ENCODE measurements around the gene TXNRD2.
"Not testable (repeated sequence)": the region's sequence is repeated elsewhere in the genome, so short reads cannot be mapped to it uniquely, and the experiment has no call there.

Gene TXNRD2

DNA sequence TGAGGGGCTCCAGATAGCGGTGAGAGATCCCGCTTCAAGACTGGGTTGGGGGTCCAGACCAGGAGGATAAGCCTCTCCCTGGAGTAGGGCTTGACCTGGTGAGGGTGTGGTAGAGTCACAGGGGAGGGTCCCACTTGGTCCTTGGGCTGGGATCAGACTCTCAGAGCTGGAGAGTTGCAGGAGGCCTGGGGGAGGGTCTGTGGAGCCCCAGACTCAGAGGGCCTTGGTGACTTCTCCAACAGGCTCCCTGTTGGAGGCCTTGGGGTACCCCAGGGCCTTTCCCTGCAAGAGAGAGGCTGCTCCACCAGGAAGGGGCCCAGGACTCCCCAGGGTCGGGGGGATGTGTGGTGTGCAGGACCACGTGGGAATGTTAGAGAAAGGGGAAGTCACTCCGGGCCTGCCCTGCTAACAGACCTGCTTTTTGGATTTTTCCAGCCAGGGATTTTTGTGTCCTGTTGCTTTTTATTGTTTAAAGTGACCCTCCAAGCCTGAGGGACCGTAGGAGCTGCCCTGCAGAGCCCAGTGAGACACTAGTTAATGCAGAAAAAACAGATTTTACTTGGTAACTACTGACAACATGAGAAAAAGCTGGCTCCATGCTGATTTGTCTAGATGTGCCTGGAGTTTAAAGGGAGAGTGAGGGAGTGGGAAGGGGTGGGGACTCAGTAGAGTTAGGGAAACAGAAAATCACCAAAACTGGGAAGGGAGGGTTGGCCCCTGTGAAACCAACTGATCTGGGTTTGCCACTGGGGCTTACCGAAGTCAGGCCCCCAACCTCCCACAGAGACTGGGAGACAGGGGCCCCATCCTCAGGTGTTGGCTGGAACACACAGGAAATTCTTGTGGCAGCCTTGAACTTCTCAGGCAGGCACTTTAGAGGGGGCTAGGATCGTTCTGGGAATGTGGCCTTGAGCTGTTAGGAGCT, 801 bp upstream of the TXNRD2 start:
- peak in 1 of 2 experiments; percentile 40 for DNase-seq

DNA sequence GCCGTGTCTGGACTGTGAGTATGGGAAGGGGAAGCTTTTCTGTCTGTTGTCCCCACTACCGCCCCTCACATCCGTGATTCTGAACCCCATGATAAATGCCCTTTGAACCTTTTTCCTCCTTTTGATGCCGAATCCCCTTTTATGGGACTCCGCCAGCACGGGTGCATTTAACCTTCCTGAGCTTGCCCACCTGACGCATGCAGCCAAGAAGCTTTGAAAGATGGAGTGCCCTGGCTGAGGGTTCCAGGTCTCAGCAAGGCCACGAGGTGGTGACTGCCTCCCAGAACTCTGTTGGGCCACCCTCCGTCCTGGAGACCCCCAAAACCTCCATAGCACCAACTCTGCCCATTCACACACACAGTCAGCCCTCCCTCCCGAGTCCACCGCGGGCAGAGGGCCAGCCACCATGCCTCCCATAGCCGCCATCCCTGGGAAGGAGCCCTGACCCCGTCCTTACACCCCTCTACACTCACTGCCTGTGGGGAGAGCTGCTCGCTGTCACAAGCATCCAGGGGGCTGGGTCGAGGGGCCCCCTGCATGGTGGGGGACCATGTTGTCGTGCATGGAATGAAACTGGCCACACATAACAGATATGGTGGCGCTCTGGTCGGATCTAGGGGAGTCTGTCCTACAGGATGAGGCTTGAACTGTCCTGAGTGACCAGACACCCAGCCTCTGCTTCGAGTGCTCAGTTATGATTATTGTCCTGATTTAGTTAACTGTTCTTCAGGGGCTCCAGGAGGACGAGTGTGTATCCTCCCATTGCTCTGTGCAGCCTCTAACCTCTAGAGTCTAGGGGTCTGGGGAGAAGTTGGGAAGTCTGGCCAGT, 868 bp downstream of the TXNRD2 start:
- no peak for DNase-seq

DNA sequence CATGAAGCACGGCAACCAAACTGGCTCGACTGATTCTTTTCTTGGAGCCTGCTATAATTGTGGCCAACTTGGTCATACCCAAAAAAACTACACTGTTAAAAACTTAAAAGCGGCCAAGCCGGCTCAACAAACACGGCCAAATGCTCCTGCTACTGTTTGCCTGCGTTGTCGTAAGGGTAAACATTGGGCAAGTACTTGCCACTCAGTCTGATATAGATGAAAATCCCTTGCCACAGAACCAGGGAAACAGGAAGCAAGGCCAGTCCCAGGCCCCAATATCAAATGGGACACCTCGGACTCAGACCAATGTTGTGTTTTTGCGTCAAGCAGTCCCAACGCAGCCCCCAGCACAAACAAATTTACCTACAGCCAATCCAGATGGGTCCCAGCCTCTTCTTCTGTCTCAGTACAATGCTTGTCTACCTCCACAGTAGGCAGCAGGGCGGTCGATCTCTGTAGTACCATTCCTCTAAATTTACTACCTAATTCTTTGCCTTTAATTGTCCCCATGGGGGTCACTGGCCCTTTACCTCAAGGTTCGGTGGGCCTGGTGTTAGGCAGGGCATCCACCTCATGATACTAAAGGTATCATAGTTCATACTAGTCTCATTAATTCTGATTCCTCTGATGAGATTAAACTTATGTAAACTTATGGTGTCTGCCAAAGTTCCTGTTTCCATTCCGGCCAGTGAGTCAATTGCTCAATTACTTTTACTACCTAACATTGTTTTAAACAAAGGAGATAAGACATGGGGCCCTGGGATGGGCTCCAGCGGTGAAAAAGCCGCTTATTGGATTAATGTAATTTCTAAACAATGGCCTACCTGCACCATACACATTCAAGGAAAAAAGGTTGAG, 3.8 kb downstream of the TXNRD2 start:
- no peak for DNase-seq

DNA sequence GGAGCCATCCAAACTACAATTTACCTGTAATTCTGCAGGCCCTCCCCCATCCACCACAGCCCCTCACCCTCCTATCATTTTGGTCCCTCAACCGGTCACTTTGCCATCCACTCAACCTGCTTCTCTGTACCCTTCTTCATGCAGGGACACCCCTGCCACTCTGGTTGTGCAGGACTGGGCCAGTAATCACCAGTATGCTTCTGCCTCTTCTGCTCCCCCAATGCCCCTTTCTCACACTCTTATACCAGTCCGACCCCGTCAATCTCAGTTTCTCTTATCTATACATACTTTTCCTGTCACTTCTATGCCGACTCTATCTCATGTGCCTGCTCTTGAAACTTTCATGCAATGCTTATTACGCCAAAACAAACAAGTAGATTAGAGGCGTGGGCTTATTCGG, 5.1 kb downstream of the TXNRD2 start:
- DNase-seq, result no peak

DNA sequence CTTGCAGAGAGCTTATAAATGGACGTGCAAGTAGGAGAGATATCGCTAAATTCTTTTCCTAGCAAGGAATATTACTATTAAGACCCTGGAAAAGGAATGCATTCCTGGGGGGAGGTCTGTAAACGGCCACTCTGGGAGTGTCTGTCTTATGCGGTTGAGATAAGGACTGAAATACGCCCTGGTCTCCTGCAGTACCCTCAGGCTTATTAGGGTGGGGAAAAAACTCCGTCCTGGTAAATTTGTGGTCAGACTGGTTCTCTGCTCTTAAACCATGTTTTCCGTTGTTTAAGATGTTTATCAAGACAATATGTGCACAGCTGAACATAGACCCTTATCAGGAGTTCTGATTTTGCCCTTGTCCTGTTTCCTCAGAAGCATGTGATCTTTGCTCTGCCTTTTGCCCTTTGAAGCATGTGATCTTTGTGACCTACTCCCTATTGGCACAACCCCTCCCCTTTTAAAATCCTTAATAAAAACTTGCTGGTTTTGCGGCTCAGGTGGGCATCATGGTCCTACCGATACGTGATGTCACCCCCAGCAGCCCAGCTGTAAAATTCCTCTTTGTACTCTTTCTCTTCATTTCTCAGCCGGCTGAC, 6.4 kb downstream of the TXNRD2 start:
- not testable (repeated sequence) for DNase-seq

DNA sequence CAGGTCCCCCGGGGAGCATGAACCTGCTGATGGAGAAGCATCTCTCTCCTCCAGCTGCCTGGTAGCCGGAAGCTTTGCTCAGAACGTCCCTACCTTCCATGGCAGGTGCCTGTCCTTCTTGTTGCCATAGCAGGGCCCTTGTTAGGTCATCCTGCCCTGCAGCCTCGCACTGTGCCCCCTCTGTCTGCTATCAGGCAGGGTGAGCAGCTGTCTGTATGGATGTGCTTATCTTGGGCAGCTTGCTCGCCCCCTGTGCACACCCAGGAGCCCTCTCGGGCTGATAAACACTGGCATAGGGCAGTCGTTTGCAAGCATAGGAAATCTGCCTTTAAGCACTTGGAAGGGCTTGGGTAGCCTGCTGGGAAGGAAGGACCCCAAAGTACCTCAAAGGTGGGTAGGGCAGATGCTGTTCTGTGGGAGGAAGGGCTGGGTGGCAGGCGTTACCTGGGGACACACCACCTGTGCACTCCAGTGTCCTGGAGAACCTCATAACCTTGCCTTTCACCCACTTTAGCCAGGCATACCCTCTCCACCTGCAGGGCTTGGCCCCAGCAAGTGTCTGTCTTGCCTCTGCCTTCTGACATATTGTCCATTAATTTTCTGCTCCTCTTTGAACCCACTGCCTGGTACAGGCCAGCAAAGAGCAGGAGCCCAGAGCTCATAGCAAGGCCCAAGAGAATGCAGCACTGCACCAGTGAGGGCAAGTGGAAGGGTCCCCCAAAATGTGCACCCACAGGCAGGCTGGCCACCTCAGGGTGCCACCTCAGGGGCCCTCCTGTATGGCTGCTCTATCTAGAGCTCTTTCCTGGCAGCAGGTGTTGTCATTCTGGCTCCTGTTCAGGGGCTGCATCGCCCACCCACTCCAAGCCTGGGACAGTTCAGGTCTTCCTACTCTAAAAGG, 8.0 kb downstream of the TXNRD2 start:
- no peak for DNase-seq

DNA sequence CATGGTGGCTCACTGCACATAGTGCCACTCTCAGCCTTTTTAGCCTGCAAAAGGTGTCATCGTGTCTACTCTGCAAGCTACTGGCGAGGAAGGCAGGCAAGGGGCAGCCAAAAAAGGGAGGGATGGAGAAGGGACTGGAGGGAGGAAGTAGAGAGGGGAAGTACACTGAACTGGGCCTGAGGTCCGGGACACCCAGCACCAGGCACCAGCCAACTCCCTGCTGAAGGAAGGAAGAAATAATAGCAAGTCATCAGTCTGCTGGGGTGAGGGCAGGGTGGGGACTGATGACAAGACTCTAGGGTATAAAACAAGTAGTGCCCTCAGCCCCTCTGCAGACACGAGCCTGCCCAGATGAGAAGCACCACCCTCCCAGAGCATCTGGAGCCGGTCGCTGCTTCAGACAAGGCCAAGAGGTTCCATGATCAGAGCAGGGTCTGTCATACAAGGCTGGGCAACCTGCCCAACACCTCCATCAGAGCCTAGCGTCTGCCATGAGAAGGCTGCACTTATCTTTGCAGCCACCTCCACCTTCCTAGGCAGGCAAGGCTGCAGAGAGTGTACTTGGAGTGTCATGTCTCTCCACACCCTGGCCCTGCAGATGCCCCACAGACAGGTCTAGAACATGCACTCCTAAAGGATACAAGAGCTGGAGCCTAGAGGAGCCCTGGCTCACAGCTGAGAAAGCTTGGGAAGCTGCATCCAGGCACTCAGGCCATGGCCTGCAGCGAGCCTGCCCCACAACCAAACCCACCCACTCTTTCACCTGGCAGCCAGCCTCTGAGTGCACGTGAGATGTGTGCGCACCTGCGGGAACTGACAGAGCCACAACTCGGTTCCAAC, 9.0 kb downstream of the TXNRD2 start:
- DNase-seq, result no peak

DNA sequence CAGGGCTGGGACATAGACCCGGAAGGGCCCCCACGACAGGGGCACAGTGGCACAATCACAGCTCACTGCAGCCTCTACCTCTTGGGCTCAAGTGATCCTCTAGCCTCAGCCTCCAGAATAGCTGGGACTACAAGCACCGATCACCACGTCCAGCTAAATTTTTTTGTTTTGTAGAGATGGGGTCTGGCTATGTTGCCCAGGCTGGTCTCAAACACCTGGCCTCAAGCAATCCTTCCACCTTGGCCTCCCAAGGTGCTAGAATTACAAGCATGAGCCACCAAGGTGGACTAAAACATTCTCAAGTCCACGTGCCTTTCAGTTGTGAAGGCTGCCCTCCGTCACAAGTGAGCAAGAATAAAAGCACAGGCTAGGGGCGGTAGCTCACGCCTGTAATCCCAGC, 10.1 kb downstream of the TXNRD2 start:
- no peak for DNase-seq

DNA sequence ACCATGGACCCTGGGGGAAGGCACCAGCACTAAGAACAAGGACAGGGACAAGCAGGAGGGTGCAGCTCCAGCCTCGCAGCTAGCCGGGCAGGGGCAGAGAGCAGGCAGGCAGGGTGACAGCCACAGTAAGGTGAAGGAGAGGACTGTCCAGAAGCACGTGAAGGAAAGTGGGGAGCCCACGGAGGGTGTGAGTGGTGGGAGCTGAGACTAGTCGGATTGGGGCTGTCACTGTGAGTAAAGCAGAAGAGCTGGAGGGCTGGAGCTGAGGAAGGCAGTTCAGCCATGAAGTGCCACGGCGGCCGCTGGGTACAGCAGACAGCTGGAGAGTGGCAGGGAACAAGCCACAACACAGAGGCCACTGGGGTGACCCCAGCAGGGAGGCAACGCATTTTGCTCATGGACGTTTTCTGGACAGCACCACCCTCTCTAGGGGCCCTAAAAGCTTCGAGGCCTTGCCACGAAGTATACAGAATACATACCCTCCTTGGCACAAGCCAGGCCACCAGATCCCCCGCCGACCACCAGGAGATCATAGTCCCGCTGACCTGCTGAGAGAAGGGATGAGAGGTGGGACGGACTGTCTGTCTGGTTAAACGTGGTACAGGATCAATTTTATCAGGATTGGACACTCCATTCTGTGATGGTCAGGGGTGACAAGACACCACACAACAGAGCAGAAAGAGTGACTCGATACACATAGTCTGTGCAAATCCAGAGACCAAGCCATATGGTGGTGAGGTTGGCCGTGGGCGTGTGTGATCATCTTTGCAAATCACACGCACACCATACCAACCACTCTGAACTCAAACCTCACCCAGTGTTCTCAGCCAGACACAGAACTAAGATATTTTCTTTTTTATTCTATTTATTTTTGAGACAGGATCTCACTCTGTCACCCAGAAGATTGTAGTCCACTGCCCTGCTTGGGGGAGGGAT, 10.8 kb downstream of the TXNRD2 start:
- no peak for DNase-seq

DNA sequence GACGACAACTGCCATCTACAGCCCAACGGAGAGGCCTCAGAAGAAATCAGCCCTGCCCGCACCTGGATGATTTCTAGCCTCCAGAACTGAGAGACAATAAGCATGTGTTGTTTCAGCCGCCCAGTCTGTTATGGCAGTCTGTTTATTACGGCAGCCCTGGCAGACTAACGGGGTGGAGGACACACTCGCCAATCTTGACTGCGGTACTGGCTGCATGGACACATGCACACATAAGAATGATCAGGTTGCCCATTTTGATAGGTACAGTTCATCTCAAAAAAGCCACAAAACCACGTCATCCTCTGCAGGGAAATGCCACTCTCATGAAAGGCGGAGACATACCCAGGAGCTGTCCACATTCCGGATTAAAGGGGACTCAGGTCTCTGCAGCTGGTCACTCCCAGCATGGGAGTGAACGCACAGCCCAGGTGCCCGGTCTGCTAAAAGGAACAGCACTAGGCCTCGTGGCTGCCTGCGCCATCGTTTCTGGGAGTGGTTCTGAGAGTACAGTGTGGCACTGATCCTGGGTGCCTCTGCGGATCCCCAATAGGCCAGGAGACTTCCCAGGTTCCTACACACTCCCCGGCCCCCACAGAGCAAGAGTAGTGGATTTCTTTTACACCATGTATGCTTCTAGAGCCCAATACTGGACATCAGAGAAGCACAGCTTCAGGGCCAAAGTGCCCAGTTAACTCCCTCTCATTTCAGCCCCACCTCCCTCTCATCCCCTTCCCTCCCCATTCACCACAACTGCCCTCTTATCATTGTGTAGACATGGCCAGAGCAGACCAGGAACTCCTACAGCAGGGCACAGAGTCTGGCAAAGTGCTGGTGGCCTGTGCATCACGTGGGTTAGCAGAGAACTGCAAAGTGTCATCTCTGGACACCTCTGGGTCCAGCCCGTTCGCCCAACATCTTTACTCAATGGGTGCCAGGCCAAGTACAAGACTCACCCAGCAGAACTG, 11.8 kb downstream of the TXNRD2 start:
- no peak for DNase-seq

DNA sequence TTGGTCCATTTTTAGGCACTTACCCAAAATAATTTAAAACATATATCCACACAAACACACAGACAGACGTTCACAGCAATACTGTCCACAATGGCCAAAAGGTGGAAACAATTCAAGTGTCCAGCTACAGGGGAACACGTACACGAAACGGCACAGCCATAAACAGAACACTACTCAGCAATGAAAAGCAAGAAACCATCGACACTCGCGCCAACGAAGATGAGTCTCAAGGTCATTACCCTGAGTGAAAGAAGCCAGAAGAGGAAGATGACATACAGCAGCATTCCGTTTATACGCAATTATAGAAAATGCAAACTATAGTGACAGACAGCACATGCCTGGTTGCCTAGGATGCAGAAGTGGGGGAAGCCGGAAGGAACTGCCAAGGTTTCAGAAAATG, 13.4 kb downstream of the TXNRD2 start:
- no peak for DNase-seq

DNA sequence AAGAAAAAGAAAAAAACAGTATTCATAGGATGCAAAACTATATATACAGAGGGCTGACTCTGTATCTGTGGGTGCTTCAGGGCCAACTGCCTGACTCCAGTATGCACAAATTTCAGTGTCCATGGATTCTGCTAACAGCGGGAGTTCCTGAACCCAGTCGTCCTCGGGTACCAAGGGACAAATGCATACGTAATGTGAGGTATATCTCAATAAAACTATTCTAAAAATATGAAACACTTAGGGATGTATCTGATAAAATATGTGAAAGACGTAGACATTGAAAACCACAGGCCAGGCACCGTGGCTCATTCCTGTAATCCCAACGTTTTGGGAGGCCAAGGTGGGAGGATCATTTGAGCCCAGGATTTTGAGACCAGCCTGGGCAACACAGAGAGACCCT, 13.9 kb downstream of the TXNRD2 start:
- no peak for DNase-seq

DNA sequence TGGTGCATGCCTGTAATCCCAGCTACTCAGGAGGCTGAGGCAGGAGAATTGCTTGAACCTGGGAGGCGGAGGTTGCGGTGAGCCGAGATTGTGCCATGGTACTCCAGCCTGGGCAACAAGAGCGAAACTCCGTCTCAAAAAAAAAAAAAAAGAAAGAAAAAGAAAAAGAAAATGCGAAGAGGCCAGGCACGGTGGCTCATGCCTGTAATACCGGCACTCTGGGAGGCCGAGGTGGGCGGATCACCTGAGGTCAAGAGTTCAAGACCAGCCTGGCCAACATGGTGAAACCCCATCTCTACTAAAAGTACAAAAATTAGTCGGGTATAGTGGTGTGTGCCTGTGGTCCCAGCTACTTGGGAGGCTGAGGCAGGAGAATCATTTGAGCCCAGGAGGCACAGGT, 15.6 kb downstream of the TXNRD2 start:
- DNase-seq, result not testable (repeated sequence)

DNA sequence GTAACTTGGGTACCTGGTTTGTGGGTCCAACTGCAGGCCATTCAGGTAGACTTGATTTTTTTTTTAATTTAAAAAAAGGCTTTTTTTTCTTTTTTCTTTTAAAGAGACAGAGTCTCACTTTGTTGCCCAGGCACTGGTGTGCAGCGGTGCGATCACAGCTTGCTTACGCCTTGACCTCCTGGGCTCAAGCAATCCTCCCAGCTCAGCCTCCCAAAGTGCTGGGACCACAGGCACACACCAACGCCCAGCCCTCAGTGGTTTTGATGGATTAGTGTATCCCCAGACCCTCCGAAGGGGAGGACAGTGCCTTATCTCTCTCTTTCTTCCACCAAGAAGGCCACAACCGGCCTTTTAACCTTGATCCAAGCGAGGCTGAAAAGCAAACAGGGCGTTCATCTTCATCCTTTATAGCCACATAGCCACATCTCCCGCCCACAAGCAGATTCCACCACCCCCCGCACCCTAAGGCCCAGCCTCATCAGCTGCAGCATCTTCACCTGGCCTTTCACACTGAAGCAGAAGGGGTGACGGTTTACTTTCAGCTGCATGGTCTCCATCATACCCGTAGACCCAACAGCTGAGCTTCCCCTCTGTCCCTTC, 17.6 kb downstream of the TXNRD2 start:
- DNase-seq, result no peak

DNA sequence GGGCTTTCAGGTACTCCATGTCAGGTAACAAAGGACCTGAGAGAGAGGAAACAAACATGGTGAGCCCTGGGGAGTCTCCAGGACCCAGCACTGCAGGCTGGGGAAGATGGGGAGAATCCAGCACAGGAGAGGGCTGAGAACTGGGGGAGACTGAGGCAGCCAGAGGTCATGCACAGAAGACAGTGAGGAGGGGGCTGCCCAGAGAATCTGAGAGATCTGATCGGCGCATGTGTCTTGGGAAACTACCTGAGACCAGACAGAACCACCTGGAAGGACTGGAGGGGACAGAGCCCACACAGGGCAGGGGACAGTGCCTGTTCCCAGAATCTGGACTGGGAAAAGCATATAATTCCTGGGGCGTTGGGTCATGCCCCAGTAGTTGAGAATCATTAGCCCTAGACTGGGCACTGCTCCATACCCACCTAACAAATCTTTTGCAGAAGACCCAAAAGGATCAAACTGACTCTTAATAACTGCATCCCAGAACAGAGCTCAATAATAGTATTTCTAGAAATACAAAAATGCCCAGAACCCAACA, 20.0 kb downstream of the TXNRD2 start:
- DNase-seq, result no peak

DNA sequence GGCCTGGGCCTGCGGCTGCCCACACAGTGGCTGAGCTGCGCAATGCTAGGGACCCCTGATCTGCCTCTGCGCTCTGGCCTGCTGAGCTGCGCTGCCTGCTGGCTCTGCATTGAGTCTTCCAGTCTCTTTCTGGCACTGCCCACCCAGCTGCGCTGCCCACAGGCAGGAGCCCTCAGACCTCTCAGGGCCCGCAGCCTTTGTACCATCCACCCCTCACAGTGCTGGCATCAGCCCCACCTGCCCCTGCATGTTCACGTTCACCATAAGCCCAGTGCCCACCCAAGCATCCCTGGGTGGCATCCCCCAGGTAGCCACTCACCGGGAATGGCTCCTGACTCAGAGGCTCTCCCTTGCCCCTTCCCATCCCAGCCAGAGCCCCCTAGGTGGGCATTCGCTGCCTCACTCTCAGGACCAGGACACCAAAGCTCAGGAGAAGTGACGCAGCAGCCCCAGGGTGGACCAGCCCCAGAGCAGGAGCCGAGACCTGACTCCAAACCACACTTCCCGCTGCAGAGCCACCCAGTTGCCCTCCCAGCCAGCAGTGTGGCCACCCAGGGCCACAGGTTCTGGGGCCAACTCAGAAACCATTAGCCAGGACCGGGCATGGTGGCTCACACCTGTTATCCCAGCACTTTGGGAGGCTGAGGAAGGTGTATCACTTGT, 21.8 kb downstream of the TXNRD2 start:
- no peak for DNase-seq

Data from SW 1271 (cell line).